ENCODE measurements around the gene TMX1.

TMX1 gene

DNA sequence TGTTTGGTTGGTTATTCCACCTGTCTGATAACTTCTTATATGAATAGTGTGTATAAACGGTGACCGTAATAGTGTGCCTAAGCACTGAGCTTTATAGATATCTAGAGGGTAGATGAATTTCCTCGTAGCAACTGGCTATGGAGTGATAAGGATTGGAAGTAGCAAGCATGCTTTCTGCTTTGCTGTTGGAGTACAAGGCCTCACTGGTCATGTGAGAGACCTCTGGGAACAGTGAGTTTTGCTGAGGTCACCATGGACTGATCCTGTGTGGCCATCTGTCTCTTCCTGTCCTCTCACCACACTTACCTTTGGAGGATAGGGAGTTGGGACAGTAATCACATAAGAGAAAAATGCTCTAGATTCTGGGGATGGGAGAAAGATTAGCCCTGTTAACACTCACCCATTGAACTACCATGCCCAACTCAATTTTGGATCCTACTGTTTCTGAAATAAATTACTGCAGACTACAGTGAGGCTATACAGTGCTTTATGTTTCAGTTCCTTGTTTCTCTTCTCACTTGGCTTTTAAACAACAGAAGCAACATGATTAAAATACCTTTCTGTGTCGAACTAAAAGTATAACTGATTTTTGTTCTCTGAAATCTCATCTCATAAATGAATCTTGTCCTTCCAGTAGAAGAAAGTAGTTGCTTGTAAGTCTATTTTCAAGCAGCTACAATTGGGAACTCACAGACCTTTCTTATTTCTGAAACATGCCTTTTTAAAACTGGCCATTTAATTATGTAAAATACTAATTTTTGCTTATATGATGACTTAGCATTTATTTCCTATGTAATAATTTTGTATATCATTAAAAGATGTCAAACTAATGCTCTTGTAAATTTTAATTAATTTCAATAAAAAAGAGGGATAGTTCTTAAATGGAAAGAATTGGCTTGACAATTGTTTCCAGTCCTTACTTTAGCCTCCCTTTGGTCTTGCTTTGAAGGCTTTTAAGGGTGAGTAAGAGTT is 8.3 kb downstream of the TMX1 start:
- Histone ChIP-seq H3K36me3 (ENCODE audit: control insufficient read depth, insufficient read depth, low read length) (peaks cover 12% of the 10 kb centered on the region), H3K4me1 (ENCODE audit: control insufficient read depth, insufficient read depth, low read length) (no peaks in the 10 kb centered on the region), H3K27me3 (ENCODE audit: control insufficient read depth, insufficient read depth, low read length) (no peaks in the 10 kb centered on the region), H3K27ac (ENCODE audit: low read depth, low read length) (no peak overlapping the region), H3K9ac (ENCODE audit: low read length) (no peak overlapping the region), H3K4me3 (ENCODE audit: low read length) (no peak overlapping the region)

- Histone ChIP-seq H3K9ac (ENCODE audit: low read length) (no peak overlapping the region), H3K4me1 (ENCODE audit: control insufficient read depth, insufficient read depth, low read length) (no peaks in the 10 kb centered on the region), H3K27ac (ENCODE audit: low read depth, low read length) (no peak overlapping the region), H3K4me3 (ENCODE audit: low read length) (no peak overlapping the region), H3K36me3 (ENCODE audit: control insufficient read depth, insufficient read depth, low read length) (peaks cover 13% of the 10 kb centered on the region), H3K27me3 (ENCODE audit: control insufficient read depth, insufficient read depth, low read length) (no peaks in the 10 kb centered on the region)
Observed at GRCh38 chr14:51251486-51251885, 11.4 kb downstream of the TMX1 start.

GRCh38 chr14:51253880-51254279 is 13.8 kb downstream of the TMX1 start:
- no peaks in the 10 kb centered on the region for H3K27me3 ChIP-seq (ENCODE audit: control insufficient read depth, insufficient read depth, low read length)
- H3K27ac ChIP-seq (ENCODE audit: low read depth, low read length) = no peak overlapping the region
- no peak overlapping the region for H3K9ac ChIP-seq (ENCODE audit: low read length)
- H3K36me3 ChIP-seq (ENCODE audit: control insufficient read depth, insufficient read depth, low read length) = peaks cover 6% of the 10 kb centered on the region
- H3K4me3 ChIP-seq (ENCODE audit: low read length) = no peak overlapping the region
- H3K4me1 ChIP-seq (ENCODE audit: control insufficient read depth, insufficient read depth, low read length) = no peaks in the 10 kb centered on the region

DNA sequence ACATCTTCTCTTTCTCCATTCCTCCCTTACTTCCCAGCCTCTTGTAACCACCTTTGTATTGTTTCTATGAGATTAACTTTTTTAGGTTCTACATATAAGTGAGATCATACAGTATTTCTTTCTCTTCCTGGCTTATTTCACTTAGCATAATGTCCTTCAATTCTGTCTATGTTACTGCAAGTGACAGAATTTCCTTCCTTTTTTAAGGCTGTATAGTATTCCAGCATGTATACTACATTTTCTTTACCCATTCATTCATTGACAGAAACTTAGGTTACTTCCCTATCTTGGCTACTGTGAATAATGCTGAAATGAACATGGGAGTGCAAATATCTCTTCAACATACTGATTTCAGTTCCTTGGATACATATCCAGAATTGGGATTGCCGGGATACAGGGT is 18.2 kb downstream of the TMX1 start:
- no peaks in the 10 kb centered on the region for H3K4me1 ChIP-seq (ENCODE audit: control insufficient read depth, insufficient read depth, low read length)
- H3K4me3 ChIP-seq (ENCODE audit: low read length) = no peak overlapping the region
- no peak overlapping the region for H3K9ac ChIP-seq (ENCODE audit: low read length)
- H3K27ac ChIP-seq (ENCODE audit: low read depth, low read length) = no peak overlapping the region
- H3K36me3 ChIP-seq (ENCODE audit: control insufficient read depth, insufficient read depth, low read length) = peaks cover 2% of the 10 kb centered on the region
- H3K27me3 ChIP-seq (ENCODE audit: control insufficient read depth, insufficient read depth, low read length) = no peaks in the 10 kb centered on the region

GRCh38 chr14:51258788-51259187 is 18.7 kb downstream of the TMX1 start:
- H3K36me3 ChIP-seq (ENCODE audit: control insufficient read depth, insufficient read depth, low read length) = peaks cover 2% of the 10 kb centered on the region
- no peaks in the 10 kb centered on the region for H3K27me3 ChIP-seq (ENCODE audit: control insufficient read depth, insufficient read depth, low read length)
- no peak overlapping the region for H3K4me3 ChIP-seq (ENCODE audit: low read length)
- no peak overlapping the region for H3K9ac ChIP-seq (ENCODE audit: low read length)
- H3K27ac ChIP-seq (ENCODE audit: low read depth, low read length) = no peak overlapping the region
- H3K4me1 ChIP-seq (ENCODE audit: control insufficient read depth, insufficient read depth, low read length) = no peaks in the 10 kb centered on the region

DNA sequence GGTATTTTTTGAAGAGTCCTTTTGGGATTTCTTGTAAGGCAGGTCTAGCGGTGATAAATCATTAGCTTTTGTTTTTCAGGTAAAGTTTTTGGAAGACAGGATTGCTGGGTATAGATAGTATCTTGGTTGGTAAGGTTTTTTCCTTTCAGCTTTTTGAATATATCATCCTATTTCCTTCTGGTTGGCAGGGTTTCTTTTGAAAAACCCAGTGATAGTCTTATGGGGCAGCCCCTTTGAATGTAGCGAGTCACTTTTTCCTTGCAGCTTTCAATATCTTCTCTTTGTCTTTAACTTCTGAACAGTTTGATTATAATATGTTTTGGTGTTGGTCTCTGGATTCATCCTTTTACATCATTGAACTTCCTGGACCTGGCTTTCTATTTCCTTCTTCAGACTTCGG is 20.2 kb downstream of the TMX1 start:
- Histone ChIP-seq H3K9ac (ENCODE audit: low read length) (no peak overlapping the region), H3K4me1 (ENCODE audit: control insufficient read depth, insufficient read depth, low read length) (peaks cover 6% of the 10 kb centered on the region), H3K27ac (ENCODE audit: low read depth, low read length) (no peak overlapping the region), H3K27me3 (ENCODE audit: control insufficient read depth, insufficient read depth, low read length) (no peaks in the 10 kb centered on the region), H3K36me3 (ENCODE audit: control insufficient read depth, insufficient read depth, low read length) (no peaks in the 10 kb centered on the region), H3K4me3 (ENCODE audit: low read length) (no peak overlapping the region)

- Histone ChIP-seq H3K27ac (ENCODE audit: low read depth, low read length) (no peak overlapping the region), H3K4me1 (ENCODE audit: control insufficient read depth, insufficient read depth, low read length) (peaks cover 10% of the 10 kb centered on the region), H3K4me3 (ENCODE audit: low read length) (no peak overlapping the region), H3K9ac (ENCODE audit: low read length) (no peak overlapping the region), H3K27me3 (ENCODE audit: control insufficient read depth, insufficient read depth, low read length) (no peaks in the 10 kb centered on the region), H3K36me3 (ENCODE audit: control insufficient read depth, insufficient read depth, low read length) (no peaks in the 10 kb centered on the region)
Observed at GRCh38 chr14:51261151-51261550, 21.1 kb downstream of the TMX1 start.

- H3K4me3 ChIP-seq (ENCODE audit: low read length) = no peak overlapping the region
- no peak overlapping the region for H3K9ac ChIP-seq (ENCODE audit: low read length)
- peaks cover 12% of the 10 kb centered on the region for H3K4me1 ChIP-seq (ENCODE audit: control insufficient read depth, insufficient read depth, low read length)
- no peaks in the 10 kb centered on the region for H3K36me3 ChIP-seq (ENCODE audit: control insufficient read depth, insufficient read depth, low read length)
- H3K27ac ChIP-seq (ENCODE audit: low read depth, low read length) = no peak overlapping the region
- H3K27me3 ChIP-seq (ENCODE audit: control insufficient read depth, insufficient read depth, low read length) = no peaks in the 10 kb centered on the region
Observed at GRCh38 chr14:51262868-51263267, 22.8 kb downstream of the TMX1 start.

- Histone ChIP-seq H3K27me3 (ENCODE audit: control insufficient read depth, insufficient read depth, low read length) (no peaks in the 10 kb centered on the region), H3K4me1 (ENCODE audit: control insufficient read depth, insufficient read depth, low read length) (peaks cover 10% of the 10 kb centered on the region), H3K27ac (ENCODE audit: low read depth, low read length) (no peak overlapping the region), H3K9ac (ENCODE audit: low read length) (no peak overlapping the region), H3K4me3 (ENCODE audit: low read length) (no peak overlapping the region), H3K36me3 (ENCODE audit: control insufficient read depth, insufficient read depth, low read length) (no peaks in the 10 kb centered on the region)
Observed at GRCh38 chr14:51269634-51270033, 29.6 kb downstream of the TMX1 start.

DNA sequence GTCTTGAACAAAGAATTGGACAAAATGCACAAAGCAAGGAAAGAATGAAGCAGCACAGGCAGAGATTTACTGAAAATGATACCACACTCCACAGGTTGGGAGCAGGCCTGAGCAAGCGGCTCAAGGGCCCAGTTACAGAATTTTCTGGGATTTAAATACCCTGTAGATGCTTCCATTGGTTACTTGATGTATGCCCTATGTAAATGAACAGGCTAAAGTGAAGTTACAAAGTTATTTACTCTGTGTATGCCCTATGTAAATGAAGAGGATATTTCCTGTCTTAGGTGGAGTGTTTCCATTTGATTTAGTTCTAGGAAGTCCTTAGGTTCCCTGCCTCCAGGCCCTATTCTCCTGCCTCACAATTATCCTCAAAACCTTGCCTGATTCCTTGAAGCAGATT is 36.6 kb downstream of the TMX1 start:
- Histone ChIP-seq H3K4me1 (ENCODE audit: control insufficient read depth, insufficient read depth, low read length) (no peaks in the 10 kb centered on the region), H3K27ac (ENCODE audit: low read depth, low read length) (no peak overlapping the region), H3K36me3 (ENCODE audit: control insufficient read depth, insufficient read depth, low read length) (no peaks in the 10 kb centered on the region), H3K27me3 (ENCODE audit: control insufficient read depth, insufficient read depth, low read length) (no peaks in the 10 kb centered on the region), H3K9ac (ENCODE audit: low read length) (no peak overlapping the region), H3K4me3 (ENCODE audit: low read length) (no peak overlapping the region)

DNA sequence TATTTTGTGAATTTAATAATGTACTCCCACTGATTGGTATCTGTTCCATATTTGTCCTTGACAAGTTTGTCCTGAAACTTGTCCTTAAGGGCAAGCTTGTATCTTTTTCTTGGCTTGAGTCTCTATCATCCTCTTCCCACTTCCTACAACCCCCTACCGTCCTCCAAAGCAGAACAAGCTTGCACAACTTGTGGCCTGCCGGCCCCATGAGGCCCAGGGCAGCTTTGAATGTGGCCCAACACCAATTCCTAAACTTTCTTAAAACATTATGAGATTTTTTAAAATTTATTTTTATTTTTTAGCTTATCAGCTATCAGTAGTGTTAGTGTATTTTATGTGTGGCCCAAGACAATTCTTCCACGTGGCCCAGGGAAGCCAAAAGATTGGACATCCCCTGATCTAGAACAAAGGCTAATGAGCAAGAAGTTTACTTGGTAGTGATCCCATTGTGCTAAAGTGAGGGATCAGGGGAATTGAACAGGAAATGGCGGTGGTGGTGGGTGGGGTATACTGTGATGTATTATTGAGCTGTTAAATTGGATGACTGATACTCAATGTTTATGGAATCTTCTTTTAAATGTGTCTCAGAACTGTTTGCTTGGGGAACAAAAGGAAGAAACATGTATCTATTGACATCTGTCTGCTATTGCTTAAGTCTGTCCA is 37.8 kb downstream of the TMX1 start:
- Histone ChIP-seq H3K4me1 (ENCODE audit: control insufficient read depth, insufficient read depth, low read length) (no peaks in the 10 kb centered on the region), H3K36me3 (ENCODE audit: control insufficient read depth, insufficient read depth, low read length) (no peaks in the 10 kb centered on the region), H3K27ac (ENCODE audit: low read depth, low read length) (no peak overlapping the region), H3K9ac (ENCODE audit: low read length) (no peak overlapping the region), H3K27me3 (ENCODE audit: control insufficient read depth, insufficient read depth, low read length) (no peaks in the 10 kb centered on the region), H3K4me3 (ENCODE audit: low read length) (no peak overlapping the region)

DNA sequence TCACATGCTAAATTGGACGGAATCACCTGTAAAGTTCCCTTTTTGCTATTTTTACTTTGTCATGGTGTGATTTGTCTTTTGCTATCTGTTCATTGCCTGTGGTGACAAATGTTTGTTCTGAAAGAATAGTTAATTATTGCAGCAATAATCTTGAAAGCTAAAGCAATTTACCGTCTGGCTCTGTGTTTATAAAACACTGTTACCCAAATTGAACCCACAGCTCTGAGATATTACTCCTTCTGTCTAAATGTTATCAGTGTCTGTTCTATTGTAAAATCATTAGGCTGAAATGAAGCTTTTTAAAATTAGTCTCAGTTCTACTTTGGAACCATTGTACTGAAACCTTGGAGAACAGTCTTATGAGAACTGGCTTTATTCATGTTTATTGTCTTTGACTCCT is 42.5 kb downstream of the TMX1 start:
- Histone ChIP-seq H3K4me1 (ENCODE audit: control insufficient read depth, insufficient read depth, low read length) (no peaks in the 10 kb centered on the region), H3K36me3 (ENCODE audit: control insufficient read depth, insufficient read depth, low read length) (no peaks in the 10 kb centered on the region), H3K4me3 (ENCODE audit: low read length) (no peak overlapping the region), H3K27me3 (ENCODE audit: control insufficient read depth, insufficient read depth, low read length) (no peaks in the 10 kb centered on the region), H3K9ac (ENCODE audit: low read length) (no peak overlapping the region), H3K27ac (ENCODE audit: low read depth, low read length) (no peak overlapping the region)
